ENCODE results near the gene KRTAP12-2. TPM values are rescaled to one million over a fixed set of nuclear protein-coding genes. Genes with fewer than 3 reads are reported as not detected.
"Not testable (repeated sequence)": the region's sequence is repeated elsewhere in the genome, so short reads cannot be mapped to it uniquely, and the experiment has no call there.

KRTAP12-2 gene
- total and polyA plus RNA-seq, 8 donors: not detected

DNA sequence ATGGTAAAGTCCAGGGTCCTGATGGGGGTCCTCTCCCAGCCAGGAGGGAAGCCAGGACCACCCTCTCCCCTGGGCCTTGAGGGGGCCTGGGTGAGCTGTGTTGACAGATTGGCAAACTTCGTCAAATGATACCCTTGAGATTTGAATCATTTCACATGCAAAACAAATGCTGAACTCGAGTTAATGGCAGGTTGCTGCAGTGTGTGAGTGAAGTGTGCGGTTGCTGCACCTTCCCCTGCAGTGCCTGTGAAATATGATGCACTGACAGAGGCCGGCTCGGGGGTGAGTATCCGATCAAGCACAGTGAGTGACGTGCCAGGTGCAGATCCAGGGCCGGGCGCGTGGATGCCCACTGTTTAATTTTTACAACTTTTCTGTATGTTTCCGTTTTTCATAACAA, 20.9 kb upstream of the KRTAP12-2 start:
- Histone ChIP-seq H3K27me3 (peaks cover 0 to 10% (median 0%) of the 10 kb centered on the region in 4 donors), H3K9me3 (no peaks in the 10 kb centered on the region), H3K4me1 (no peaks in the 10 kb centered on the region), H3K27ac (no peak overlapping the region), H3K36me3 (no peaks in the 10 kb centered on the region), H3K4me3 (no peak overlapping the region)
- intact Hi-C loops (cut with DNase I): no loop called here
- DNase-seq (no peak), ATAC-seq (no peak), FAIRE-seq (no peak)
- TF ChIP-seq, protein P1, sequence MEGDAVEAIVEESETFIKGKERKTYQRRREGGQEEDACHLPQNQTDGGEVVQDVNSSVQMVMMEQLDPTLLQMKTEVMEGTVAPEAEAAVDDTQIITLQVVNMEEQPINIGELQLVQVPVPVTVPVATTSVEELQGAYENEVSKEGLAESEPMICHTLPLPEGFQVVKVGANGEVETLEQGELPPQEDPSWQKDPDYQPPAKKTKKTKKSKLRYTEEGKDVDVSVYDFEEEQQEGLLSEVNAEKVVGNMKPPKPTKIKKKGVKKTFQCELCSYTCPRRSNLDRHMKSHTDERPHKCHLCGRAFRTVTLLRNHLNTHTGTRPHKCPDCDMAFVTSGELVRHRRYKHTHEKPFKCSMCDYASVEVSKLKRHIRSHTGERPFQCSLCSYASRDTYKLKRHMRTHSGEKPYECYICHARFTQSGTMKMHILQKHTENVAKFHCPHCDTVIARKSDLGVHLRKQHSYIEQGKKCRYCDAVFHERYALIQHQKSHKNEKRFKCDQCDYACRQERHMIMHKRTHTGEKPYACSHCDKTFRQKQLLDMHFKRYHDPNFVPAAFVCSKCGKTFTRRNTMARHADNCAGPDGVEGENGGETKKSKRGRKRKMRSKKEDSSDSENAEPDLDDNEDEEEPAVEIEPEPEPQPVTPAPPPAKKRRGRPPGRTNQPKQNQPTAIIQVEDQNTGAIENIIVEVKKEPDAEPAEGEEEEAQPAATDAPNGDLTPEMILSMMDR (IDR thresholded peaks at IDR 0.05): no peak
- 35% methylated on average over 11 of the region's 11 CpGs for WGBS, 2 donors

DNA sequence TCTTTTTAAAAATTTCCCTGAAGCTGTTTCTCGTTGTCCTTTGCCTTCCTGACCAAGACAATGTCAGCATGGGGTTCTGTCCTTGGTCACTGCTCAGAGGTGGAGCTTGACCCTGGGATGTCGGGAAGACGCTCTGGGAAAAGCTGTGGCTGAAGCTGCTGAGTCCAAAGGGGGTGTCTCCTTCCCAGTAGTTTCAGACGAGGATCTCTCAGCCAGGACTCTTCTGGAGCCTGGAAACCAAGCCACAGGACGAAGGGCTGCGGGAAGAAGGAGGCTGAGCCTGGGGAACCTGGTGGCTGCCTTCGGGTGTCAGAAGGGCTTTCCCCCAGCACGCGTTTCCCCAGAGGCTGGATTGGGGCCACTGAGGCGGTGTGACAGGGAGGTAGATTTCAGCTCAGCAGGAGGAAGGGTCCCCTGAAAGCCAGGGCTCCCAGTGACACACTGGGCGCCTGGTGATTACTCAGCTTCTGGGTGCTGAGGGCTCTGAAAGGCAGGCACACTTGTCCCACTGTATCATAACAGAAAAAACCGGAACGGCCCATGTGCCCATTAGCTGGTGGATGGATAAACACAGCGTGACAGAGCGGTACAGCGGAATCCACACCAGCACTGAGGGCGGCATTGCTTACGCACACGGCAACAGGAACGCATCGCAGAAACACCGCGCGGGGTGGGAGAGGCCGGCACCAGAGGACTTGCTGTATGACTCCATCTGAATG, 20.3 kb upstream of the KRTAP12-2 start:
- FAIRE-seq (no peak), ATAC-seq (no peak), DNase-seq (no peak)
- 43 to 55% methylated on average over 24 to 25 of the region's 25 CpGs for WGBS, 2 donors
- Histone ChIP-seq H3K4me1 (no peaks in the 10 kb centered on the region), H3K9me3 (no peaks in the 10 kb centered on the region), H3K4me3 (no peak overlapping the region), H3K27ac (no peak overlapping the region), H3K27me3 (peaks cover 0 to 7% (median 0%) of the 10 kb centered on the region in 4 donors), H3K36me3 (no peaks in the 10 kb centered on the region)
- intact Hi-C loops (cut with DNase I): no loop called here
- TF ChIP-seq, protein P1 (IDR thresholded peaks at IDR 0.05): no peak

DNA sequence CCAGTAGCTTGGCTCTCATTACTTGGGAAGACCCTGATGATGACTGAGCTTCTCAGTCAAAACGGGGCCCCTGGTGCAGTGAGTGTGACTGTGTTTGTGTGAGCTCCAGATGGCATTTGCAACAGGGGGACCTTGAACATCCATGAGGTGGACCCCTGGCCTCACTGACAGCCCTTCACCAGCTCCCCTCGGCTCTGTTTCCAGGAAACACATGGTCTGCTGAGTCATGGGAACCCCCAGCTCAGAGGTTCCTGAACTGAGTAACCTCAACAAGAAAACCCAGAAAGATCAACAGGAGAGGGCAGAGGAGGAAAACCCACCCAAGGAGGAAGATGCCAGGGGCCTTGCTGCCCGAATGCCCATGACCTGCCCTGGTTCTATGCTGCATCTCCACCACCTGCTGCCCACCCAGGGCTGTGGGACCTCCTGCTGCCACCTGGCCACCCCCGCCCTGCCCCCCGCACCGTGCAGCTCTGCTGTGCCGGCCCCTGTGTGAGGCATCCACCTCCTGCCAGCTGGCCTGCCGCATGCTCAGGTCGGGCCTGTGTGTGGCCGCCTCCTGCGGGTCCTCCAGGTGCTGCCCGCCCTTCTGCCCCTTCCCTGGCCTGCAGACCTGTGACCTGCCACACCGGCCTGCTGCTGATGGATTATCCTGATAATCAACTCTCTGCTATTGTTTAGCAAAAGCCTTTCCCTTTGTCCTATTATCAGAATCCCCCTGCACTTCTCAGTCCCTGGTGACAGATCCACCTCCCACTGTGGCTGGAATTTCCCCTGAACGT, 19.5 kb upstream of the KRTAP12-2 start:
- no peak for FAIRE-seq
- H3K27ac ChIP-seq: no peak overlapping the region
- intact Hi-C loops (cut with DNase I): no loop called here
- no peak for DNase-seq
- peaks cover 0 to 7% (median 0%) of the 10 kb centered on the region in 4 donors for H3K27me3 ChIP-seq
- H3K36me3 ChIP-seq: no peaks in the 10 kb centered on the region
- H3K4me3 ChIP-seq: no peak overlapping the region
- 23 to 27% methylated on average over 14 of the region's 14 CpGs for WGBS, 2 donors
- no peaks in the 10 kb centered on the region for H3K4me1 ChIP-seq
- TF ChIP-seq, protein P1 (IDR thresholded peaks at IDR 0.05): no peak
- H3K9me3 ChIP-seq: no peaks in the 10 kb centered on the region
- no peak for ATAC-seq

DNA sequence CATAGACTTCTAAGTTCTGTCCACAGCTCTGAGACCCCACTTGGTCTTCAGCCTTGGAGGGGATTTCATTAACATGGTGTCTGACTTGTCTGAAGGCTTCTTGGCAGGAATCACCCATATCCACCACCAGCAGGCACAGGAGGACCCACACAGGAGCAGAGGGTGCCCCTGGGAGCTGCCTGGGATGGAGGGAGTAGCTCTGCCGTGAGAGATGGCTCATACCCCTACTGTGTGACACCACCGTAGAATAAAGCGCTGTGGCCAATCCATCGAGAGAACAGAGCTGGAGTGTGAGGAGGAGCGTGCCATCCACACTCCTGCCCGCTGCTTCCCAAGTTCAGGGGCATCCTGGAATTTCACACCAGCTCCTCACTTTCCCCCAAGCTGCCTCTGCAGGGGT, 18.3 kb upstream of the KRTAP12-2 start:
- H3K36me3 ChIP-seq; H3K27ac ChIP-seq; H3K4me3 ChIP-seq; intact Hi-C loops (cut with DNase I); DNase-seq; H3K4me1 ChIP-seq; H3K9me3 ChIP-seq; FAIRE-seq; ATAC-seq; H3K27me3 ChIP-seq: not testable (repeated sequence)
- WGBS, 2 donors: 54 to 83% methylated on average over 6 of the region's 6 CpGs

DNA sequence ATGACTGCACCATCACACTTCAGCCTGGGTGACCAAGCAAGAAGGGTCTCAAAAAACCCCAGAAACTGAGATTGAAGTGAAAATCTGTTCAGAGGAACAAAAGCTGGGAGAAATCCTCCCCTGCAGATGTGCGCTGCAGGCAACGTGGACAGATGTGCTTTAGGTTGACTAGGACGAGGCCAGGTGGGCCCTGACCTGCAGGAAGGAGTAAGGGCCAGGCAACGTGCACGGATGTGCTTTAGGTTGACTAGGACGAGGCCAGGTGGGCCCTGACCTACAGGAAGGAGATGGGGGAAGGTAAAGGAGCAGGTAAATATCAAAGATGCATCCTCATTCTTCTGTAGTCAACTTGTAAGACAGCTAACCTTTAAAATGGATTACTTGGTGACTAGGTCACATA, 17.8 kb upstream of the KRTAP12-2 start:
- DNase-seq (no peak), FAIRE-seq (no peak), ATAC-seq (no peak)
- intact Hi-C loops (cut with DNase I): no loop called here
- Histone ChIP-seq H3K4me1 (no peaks in the 10 kb centered on the region), H3K9me3 (no peaks in the 10 kb centered on the region), H3K27me3 (peaks cover 0 to 7% (median 0%) of the 10 kb centered on the region in 4 donors), H3K36me3 (no peaks in the 10 kb centered on the region), H3K4me3 (no peak overlapping the region), H3K27ac (no peak overlapping the region)
- 44 to 61% methylated on average over 6 of the region's 6 CpGs for WGBS, 2 donors
- TF ChIP-seq, protein P1 (IDR thresholded peaks at IDR 0.05): no peak
